Panc1 (cell line): ENCODE results near the gene GULP1. TPM values are rescaled to one million over a fixed set of nuclear protein-coding genes. Genes with fewer than 3 reads are reported as not detected.

Experiments
- ATAC-seq: fragments of 200-7000 bp; cut with Tn5 transposase; 2 replicates; pipeline ENCODE4 v1.9.1; 2020; ENCODE audit warnings: mild to moderate bottlenecking, moderate library complexity
- BruUV-seq: library from RNA; stranded (reverse); fragments of 400-500 nt; replicated peaks from 2 replicates; lab custom pipeline; 2021; lab: Mats Ljungman, UMichigan
- CTCF ChIA-PET: fragments of 300-600 bp; sonication (Branson Sonifier 250); formaldehyde crosslinking; loops from one replicate; lab custom pipeline; 2022; ENCODE audit warnings: antibody characterized with exemption; lab: Charles Lee
- POLR2A ChIA-PET: fragments of 300-600 bp; sonication (Branson Sonifier 250); formaldehyde crosslinking; loops from one replicate; lab custom pipeline; 2022; ENCODE audit warnings: antibody characterized with exemption; lab: Charles Lee
- DNase-seq: peaks from one replicate; pipeline ENCODE4 v3.0.0-alpha.2; 2010; ENCODE audit warnings: low read depth, low spot score
- H3K27ac ChIP-seq: 2 replicates; pipeline ENCODE4 v1.5.1; 2011; ENCODE audit warnings: mild to moderate bottlenecking, low read length, inconsistent platforms
- H3K27me3 ChIP-seq: fragments of 200-500 bp; sonication (Bioruptor generic); 2 replicates; pipeline ENCODE4 v1.6.0; 2014; ENCODE audit warnings: low read length, inconsistent platforms; ENCODE audit not compliant: control insufficient read depth, insufficient read depth
- H3K36me3 ChIP-seq: fragments of 200-500 bp; sonication (Bioruptor generic); 2 replicates; pipeline ENCODE4 v1.5.1; 2014; ENCODE audit warnings: inconsistent platforms, mild to moderate bottlenecking, low read length, moderate library complexity; ENCODE audit not compliant: control insufficient read depth, insufficient read depth
- H3K4me1 ChIP-seq: 2 replicates; pipeline ENCODE4 v1.5.1; 2011; ENCODE audit warnings: inconsistent platforms, mild to moderate bottlenecking, low read length, moderate library complexity; ENCODE audit not compliant: control insufficient read depth, insufficient read depth
- H3K4me3 ChIP-seq, 2 experiments: 2 replicates each; pipeline ENCODE4 v1.5.1; 2011 to 2012; ENCODE audit warnings: low read depth in 2 of 2, low read length in 2 of 2, mild to moderate bottlenecking in 2 of 2, inconsistent platforms in 1 of 2, moderate library complexity in 1 of 2
- H3K9me3 ChIP-seq: fragments of 200-500 bp; sonication (Bioruptor generic); 2 replicates; pipeline ENCODE4 v1.5.1; 2014; ENCODE audit warnings: low read depth, mild to moderate bottlenecking, inconsistent platforms, low read length, moderate library complexity; ENCODE audit not compliant: control insufficient read depth, insufficient read depth
- CTCF ChIP-seq: fragments of 450-650 bp; IDR thresholded peaks from 2 replicates; pipeline ENCODE4 v1.5.1; 2017; ENCODE audit warnings: mild to moderate bottlenecking
- POLR2AphosphoS5 ChIP-seq: IDR thresholded peaks from 2 replicates; pipeline ENCODE4 v1.6.1; 2012; ENCODE audit warnings: mild to moderate bottlenecking, low read depth, low read length, moderate library complexity
- REST ChIP-seq, 2 experiments: IDR thresholded peaks; 2 replicates each; pipeline ENCODE4 v1.6.1; 2011 to 2012; ENCODE audit warnings: low read depth in 2 of 2, control low read depth in 1 of 2, low read length in 1 of 2, mild to moderate bottlenecking in 1 of 2, moderate library complexity in 1 of 2; ENCODE audit not compliant: insufficient read depth in 1 of 2
- SIN3A ChIP-seq: IDR thresholded peaks from 2 replicates; pipeline ENCODE4 v1.6.1; 2012; ENCODE audit warnings: low read depth, mild to moderate bottlenecking, low read length, moderate library complexity, borderline replicate concordance; ENCODE audit not compliant: insufficient read depth
- TCF7L2 ChIP-seq: IDR thresholded peaks from 2 replicates; pipeline ENCODE4 v1.6.1; 2011; ENCODE audit warnings: mild to moderate bottlenecking, low read depth, low read length, inconsistent platforms
- in situ Hi-C: cut with HindIII; loops from 2 replicates; pipeline ENCODE4 v1.10.0; 2016; ENCODE audit warnings: low sequenced_read_pairs, low pct_unique_long_range_greater_than_20kb
- intact Hi-C: fragments of 100-400 bp; cut with micrococcal nuclease; formaldehyde crosslinking; loops from one replicate; pipeline ENCODE4 v1.10.0; 2022; ENCODE audit not compliant: unreplicated experiment
- total RNA-seq: library from RNA; stranded (reverse); gene quantifications from one replicate; pipeline ENCODE4 v1.2.1, GENCODE V29; 2021; ENCODE audit not compliant: unreplicated experiment

GULP1 gene
- total RNA-seq, 1 experiment from 2014 or later = 51.5 TPM

GRCh38 chr2:188570370-188570769, 278.7 kb downstream of the GULP1 start:
- ChIA-PET POLR2A (no interaction called here), CTCF (no interaction called here)
- in situ Hi-C loops = no loop called here
- no peaks in the 10 kb centered on the region for H3K27me3 ChIP-seq
- ATAC-seq (no peak), DNase-seq (no peak)
- no peaks in the 10 kb centered on the region for H3K9me3 ChIP-seq
- no peaks in the 10 kb centered on the region; the same call in 1 of the 2 replicates for H3K36me3 ChIP-seq
- intact Hi-C loops = no loop called here
- H3K4me1 ChIP-seq = no peaks in the 10 kb centered on the region
- TF ChIP-seq CTCF (no peak), REST (IDR thresholded peaks at IDR 0.05; ENCODE audit: insufficient read depth in 1 of 2, low read depth in 2 of 2, low read length in 1 of 2) (no peak), TCF7L2 (no peak), POLR2AphosphoS5 (no peak), SIN3A (no peak)
- H3K4me3 ChIP-seq = no peak overlapping the region
- no peak overlapping the region for H3K27ac ChIP-seq
- BruUV-seq = no TSS peak

GRCh38 chr2:188571543-188572303, 280.0 kb downstream of the GULP1 start:
- no peak for TF ChIP-seq TCF7L2
- no peak for TF ChIP-seq CTCF
- no peak for TF ChIP-seq REST (IDR thresholded peaks at IDR 0.05; ENCODE audit: insufficient read depth in 1 of 2, low read depth in 2 of 2, low read length in 1 of 2)
- no peak for TF ChIP-seq POLR2AphosphoS5
- TF ChIP-seq SIN3A = no peak
- no TSS peak for BruUV-seq
- intact Hi-C loops (no loop called here), in situ Hi-C loops (no loop called here)
- Histone ChIP-seq H3K4me1 (no peaks in the 10 kb centered on the region), H3K27ac (no peak overlapping the region), H3K36me3 (no peaks in the 10 kb centered on the region; the same call in 1 of the 2 replicates), H3K27me3 (no peaks in the 10 kb centered on the region), H3K4me3 (no peak overlapping the region), H3K9me3 (no peaks in the 10 kb centered on the region)
- ChIA-PET CTCF (no interaction called here), POLR2A (no interaction called here)
- no peak for DNase-seq
- ATAC-seq = no peak
